GM23338 (cell line): ENCODE measurements around the gene ZNF544. TPM values are rescaled to one million over a fixed set of nuclear protein-coding genes. Genes with fewer than 3 reads are reported as not detected.

Experiments
- ATAC-seq: fragments of 200-7000 bp; cut with Tn5 transposase; 3 replicates; pipeline ENCODE4 v1.9.1; 2020
- DNase-seq: peaks from one replicate; pipeline ENCODE4 v3.0.0-alpha.2; 2015; ENCODE audit warnings: low spot score
- H2AFZ ChIP-seq: fragments of 200-600 bp; sonication (generic); 2 replicates; pipeline ENCODE4 v1.8.0; 2016; ENCODE audit warnings: antibody characterized with exemption, mild to moderate bottlenecking, moderate library complexity
- H3F3A ChIP-seq: fragments of 200-600 bp; sonication (generic); replicated peaks from 2 replicates; pipeline ENCODE4 v1.8.0; 2017; ENCODE audit warnings: antibody characterized with exemption, mixed run types, low read depth
- H3K27ac ChIP-seq: fragments of 200-600 bp; sonication (generic); 2 replicates; pipeline ENCODE4 v1.6.1; 2016; ENCODE audit warnings: low read depth
- H3K27me3 ChIP-seq: fragments of 200-600 bp; sonication (generic); 2 replicates; pipeline ENCODE4 v1.8.0; 2016; ENCODE audit warnings: mild to moderate bottlenecking, mixed run types, moderate library complexity; ENCODE audit not compliant: insufficient read depth
- H3K36me3 ChIP-seq: fragments of 200-600 bp; sonication (generic); 2 replicates; pipeline ENCODE4 v1.8.0; 2016; ENCODE audit warnings: mild to moderate bottlenecking; ENCODE audit not compliant: insufficient read depth
- H3K4me1 ChIP-seq: fragments of 200-600 bp; sonication (generic); 2 replicates; pipeline ENCODE4 v1.8.0; 2016; ENCODE audit warnings: mild to moderate bottlenecking, moderate library complexity; ENCODE audit not compliant: insufficient read depth
- H3K4me2 ChIP-seq: fragments of 200-600 bp; sonication (generic); 2 replicates; pipeline ENCODE4 v1.7.1; 2017; ENCODE audit warnings: mixed run types
- H3K4me3 ChIP-seq: fragments of 200-600 bp; sonication (generic); 2 replicates; pipeline ENCODE4 v1.6.1; 2016; ENCODE audit warnings: mixed run types
- H3K79me2 ChIP-seq: fragments of 200-600 bp; sonication (generic); replicated peaks from 2 replicates; pipeline ENCODE4 v1.8.0; 2017; ENCODE audit warnings: mild to moderate bottlenecking; ENCODE audit not compliant: insufficient read depth
- H3K9me2 ChIP-seq: fragments of 200-600 bp; sonication (generic); 2 replicates; pipeline ENCODE4 v1.8.0; 2017; ENCODE audit not compliant: insufficient read depth
- H4K20me1 ChIP-seq: fragments of 200-600 bp; sonication (generic); replicated peaks from 2 replicates; pipeline ENCODE4 v1.8.0; 2017; ENCODE audit warnings: mild to moderate bottlenecking; ENCODE audit not compliant: insufficient read depth
- H3K27ac Mint-ChIP-seq: 2 replicates; pipeline ENCODE4 v1.8.0; 2020; ENCODE audit warnings: inconsistent platforms, mild to moderate bottlenecking, moderate library complexity, mixed read lengths
- H3K27me3 Mint-ChIP-seq: 3 replicates; pipeline ENCODE4 v1.8.0; 2022; ENCODE audit warnings: low read depth, mild to moderate bottlenecking, moderate library complexity, mixed read lengths, inconsistent platforms; ENCODE audit not compliant: insufficient read depth, poor library complexity
- H3K36me3 Mint-ChIP-seq: 3 replicates; pipeline ENCODE4 v1.8.0; 2021; ENCODE audit warnings: low read depth, mild to moderate bottlenecking, inconsistent platforms, moderate library complexity, mixed read lengths
- H3K4me1 Mint-ChIP-seq: 3 replicates; pipeline ENCODE4 v1.8.0; 2020; ENCODE audit warnings: mild to moderate bottlenecking, inconsistent platforms, mixed read lengths
- H3K4me3 Mint-ChIP-seq: 3 replicates; pipeline ENCODE4 v1.8.0; 2021; ENCODE audit warnings: moderate library complexity, mild to moderate bottlenecking, inconsistent platforms, mixed read lengths
- H3K9me3 Mint-ChIP-seq: 3 replicates; pipeline ENCODE4 v1.8.0; 2020; ENCODE audit warnings: moderate library complexity, mild to moderate bottlenecking, inconsistent platforms, mixed read lengths
- CREB1 ChIP-seq: fragments of 250-450 bp; sonication (Bioruptor Pico); IDR thresholded peaks from 2 replicates; pipeline ENCODE4 v1.5.0; 2020; ENCODE audit warnings: low read depth, mild to moderate bottlenecking, moderate library complexity
- EZH2 ChIP-seq: fragments of 200-600 bp; sonication (generic); IDR thresholded peaks from one replicate; pipeline ENCODE4 v1.8.0; 2017; ENCODE audit warnings: antibody characterized with exemption, mild to moderate bottlenecking, low read depth; ENCODE audit not compliant: unreplicated experiment
- EZH2phosphoT487 ChIP-seq: fragments of 200-600 bp; sonication (generic); IDR thresholded peaks from one replicate; pipeline ENCODE4 v1.8.1; 2018; ENCODE audit warnings: antibody characterized with exemption; ENCODE audit not compliant: unreplicated experiment
- JUNB ChIP-seq: IDR thresholded peaks from one replicate; pipeline ENCODE4 v1.6.1; 2016; ENCODE audit warnings: antibody characterized with exemption; ENCODE audit not compliant: unreplicated experiment
- NANOG ChIP-seq: IDR thresholded peaks from 2 replicates; pipeline ENCODE4 v1.6.1; 2016; ENCODE audit warnings: antibody characterized with exemption, borderline replicate concordance
- STAT1 ChIP-seq: IDR thresholded peaks from one replicate; pipeline ENCODE4 v1.6.1; 2016; ENCODE audit warnings: antibody characterized with exemption; ENCODE audit not compliant: unreplicated experiment
- ZNF114 ChIP-seq: fragments of 250-450 bp; sonication (Bioruptor Pico); IDR thresholded peaks from 2 replicates; pipeline ENCODE4 v1.5.0; 2020; ENCODE audit warnings: mild to moderate bottlenecking, moderate library complexity
- ZNF331 ChIP-seq: fragments of 250-450 bp; sonication (Bioruptor Pico); IDR thresholded peaks from 2 replicates; pipeline ENCODE4 v1.5.0; 2020; ENCODE audit warnings: low read depth, mild to moderate bottlenecking, moderate library complexity
- polyA plus RNA-seq: library from polyadenylated mRNA; unstranded; fragments of >200 nt; fragmentation: Nextera tagmentation; extraction: Ambion mirVana; gene quantifications from 2 replicates; pipeline ENCODE4 v1.2.1, GENCODE V29; 2016
- total RNA-seq: library from RNA; depleted of rRNA; stranded (reverse); fragments of >200 nt; shearing (Covaris generic); gene quantifications from 2 replicates; pipeline ENCODE4 v1.2.3, GENCODE V29; 2014
- TF ChIP-seq, protein P1 (sequence below): IDR thresholded peaks from one replicate; pipeline ENCODE4 v1.6.1; 2018; ENCODE audit warnings: antibody characterized with exemption; ENCODE audit not compliant: unreplicated experiment
- TF ChIP-seq, protein P2 (sequence below): IDR thresholded peaks from 2 replicates; pipeline ENCODE4 v1.6.1; 2016; ENCODE audit warnings: antibody characterized with exemption
- TF ChIP-seq, protein P3 (sequence below), 2 experiments: fragments of 200-600 bp in 1 of 2; sonication (generic) in 1 of 2; conservative IDR thresholded peaks; 2 replicates each; pipeline versions ENCODE4 v1.5.1 to v1.6.1; 2016 to 2017; ENCODE audit warnings: antibody characterized with exemption in 2 of 2, low read depth in 2 of 2, mild to moderate bottlenecking in 2 of 2, moderate library complexity in 1 of 2
- TF ChIP-seq, protein P4 (sequence below): fragments of 250-450 bp; sonication (Bioruptor Pico); IDR thresholded peaks from 2 replicates; pipeline ENCODE4 v1.5.0; 2020; ENCODE audit warnings: mild to moderate bottlenecking, moderate library complexity

Gene ZNF544
- total and polyA plus RNA-seq, 2 experiments from 2014 or later: 29.4 to 93.9 TPM

DNA sequence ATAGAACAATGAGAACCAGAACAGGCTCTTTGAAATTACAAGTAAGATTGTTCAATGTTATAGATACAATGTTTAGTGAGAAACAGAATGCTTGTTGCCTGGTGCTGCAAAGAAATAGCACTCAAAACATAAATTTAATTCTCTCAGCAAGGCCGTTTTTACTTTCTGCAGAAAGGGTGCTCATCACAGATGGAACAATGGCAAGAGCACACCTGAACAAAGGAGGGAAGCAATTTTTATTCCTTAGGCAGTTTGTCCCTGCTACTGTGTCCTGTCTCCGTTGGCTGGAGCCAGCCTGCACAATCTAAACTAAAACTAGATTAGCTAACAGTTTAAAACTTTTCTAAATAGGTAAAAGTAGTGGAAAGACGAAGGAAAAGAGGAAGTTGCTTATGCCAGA, 39.6 kb downstream of the ZNF544 start (continued):
- TF ChIP-seq, protein P1, sequence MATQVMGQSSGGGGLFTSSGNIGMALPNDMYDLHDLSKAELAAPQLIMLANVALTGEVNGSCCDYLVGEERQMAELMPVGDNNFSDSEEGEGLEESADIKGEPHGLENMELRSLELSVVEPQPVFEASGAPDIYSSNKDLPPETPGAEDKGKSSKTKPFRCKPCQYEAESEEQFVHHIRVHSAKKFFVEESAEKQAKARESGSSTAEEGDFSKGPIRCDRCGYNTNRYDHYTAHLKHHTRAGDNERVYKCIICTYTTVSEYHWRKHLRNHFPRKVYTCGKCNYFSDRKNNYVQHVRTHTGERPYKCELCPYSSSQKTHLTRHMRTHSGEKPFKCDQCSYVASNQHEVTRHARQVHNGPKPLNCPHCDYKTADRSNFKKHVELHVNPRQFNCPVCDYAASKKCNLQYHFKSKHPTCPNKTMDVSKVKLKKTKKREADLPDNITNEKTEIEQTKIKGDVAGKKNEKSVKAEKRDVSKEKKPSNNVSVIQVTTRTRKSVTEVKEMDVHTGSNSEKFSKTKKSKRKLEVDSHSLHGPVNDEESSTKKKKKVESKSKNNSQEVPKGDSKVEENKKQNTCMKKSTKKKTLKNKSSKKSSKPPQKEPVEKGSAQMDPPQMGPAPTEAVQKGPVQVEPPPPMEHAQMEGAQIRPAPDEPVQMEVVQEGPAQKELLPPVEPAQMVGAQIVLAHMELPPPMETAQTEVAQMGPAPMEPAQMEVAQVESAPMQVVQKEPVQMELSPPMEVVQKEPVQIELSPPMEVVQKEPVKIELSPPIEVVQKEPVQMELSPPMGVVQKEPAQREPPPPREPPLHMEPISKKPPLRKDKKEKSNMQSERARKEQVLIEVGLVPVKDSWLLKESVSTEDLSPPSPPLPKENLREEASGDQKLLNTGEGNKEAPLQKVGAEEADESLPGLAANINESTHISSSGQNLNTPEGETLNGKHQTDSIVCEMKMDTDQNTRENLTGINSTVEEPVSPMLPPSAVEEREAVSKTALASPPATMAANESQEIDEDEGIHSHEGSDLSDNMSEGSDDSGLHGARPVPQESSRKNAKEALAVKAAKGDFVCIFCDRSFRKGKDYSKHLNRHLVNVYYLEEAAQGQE: no peak

DNA sequence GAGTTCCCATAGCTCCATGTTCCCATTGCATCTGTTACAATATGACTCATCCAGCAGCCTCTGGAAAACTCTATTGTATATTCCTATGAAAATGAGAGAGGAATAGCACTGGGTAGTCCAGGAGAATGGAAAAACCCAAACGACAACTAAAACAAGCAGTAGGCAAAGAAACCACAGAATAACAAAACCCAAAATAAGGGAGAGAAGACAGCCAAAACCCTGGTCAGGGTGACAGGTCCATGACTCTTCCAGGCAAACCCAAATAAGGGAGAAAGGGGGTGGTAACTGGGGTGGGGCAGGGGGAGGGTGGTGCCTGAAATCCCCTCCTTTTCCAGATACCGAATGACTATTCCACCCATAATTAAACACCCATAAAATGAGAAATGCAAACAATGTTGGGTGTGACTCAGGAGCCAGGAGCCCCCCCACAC, 46.1 kb downstream of the ZNF544 start:
- no peak overlapping the region for H3K4me3 ChIP-seq
- peaks cover 26% of the 10 kb centered on the region for H3K9me3 Mint-ChIP-seq
- H2AFZ ChIP-seq: no peak overlapping the region
- 0 out of 2 replicates have a peak, but pooled peaks cover 4% of the 10 kb centered on the region for H3F3A ChIP-seq
- DNase-seq (no peak), ATAC-seq (no peak)
- peaks cover 34% of the 10 kb centered on the region for H3K79me2 ChIP-seq
- H3K36me3 Mint-ChIP-seq: peaks cover 72% of the 10 kb centered on the region
- H3K4me3 Mint-ChIP-seq: no peak overlapping the region; the same call in 2 of the 3 replicates
- no peaks in the 10 kb centered on the region for H3K27me3 ChIP-seq
- H3K27me3 Mint-ChIP-seq: peaks cover 12% of the 10 kb centered on the region
- H3K4me1 ChIP-seq: peaks cover 2% of the 10 kb centered on the region
- no peaks in the 10 kb centered on the region; the same call in 1 of the 2 replicates for H3K36me3 ChIP-seq
- H3K4me1 Mint-ChIP-seq: peaks cover 4% of the 10 kb centered on the region
- peaks cover 4% of the 10 kb centered on the region for H4K20me1 ChIP-seq
- H3K27ac Mint-ChIP-seq: no peak overlapping the region; the same call in 1 of the 2 replicates
- H3K27ac ChIP-seq: no peak overlapping the region; the same call in 1 of the 2 replicates
- H3K4me2 ChIP-seq: no peak overlapping the region
- no peaks in the 10 kb centered on the region for H3K9me2 ChIP-seq
- no peak for TF ChIP-seq CREB1 (CRISPR knock-in tag)
- no peak for TF ChIP-seq ZNF331
- no peak for TF ChIP-seq STAT1
- TF ChIP-seq, protein P2, sequence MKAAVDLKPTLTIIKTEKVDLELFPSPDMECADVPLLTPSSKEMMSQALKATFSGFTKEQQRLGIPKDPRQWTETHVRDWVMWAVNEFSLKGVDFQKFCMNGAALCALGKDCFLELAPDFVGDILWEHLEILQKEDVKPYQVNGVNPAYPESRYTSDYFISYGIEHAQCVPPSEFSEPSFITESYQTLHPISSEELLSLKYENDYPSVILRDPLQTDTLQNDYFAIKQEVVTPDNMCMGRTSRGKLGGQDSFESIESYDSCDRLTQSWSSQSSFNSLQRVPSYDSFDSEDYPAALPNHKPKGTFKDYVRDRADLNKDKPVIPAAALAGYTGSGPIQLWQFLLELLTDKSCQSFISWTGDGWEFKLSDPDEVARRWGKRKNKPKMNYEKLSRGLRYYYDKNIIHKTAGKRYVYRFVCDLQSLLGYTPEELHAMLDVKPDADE: no peak
- no peak for TF ChIP-seq EZH2
- TF ChIP-seq EZH2phosphoT487: no peak
- TF ChIP-seq, protein P3, sequence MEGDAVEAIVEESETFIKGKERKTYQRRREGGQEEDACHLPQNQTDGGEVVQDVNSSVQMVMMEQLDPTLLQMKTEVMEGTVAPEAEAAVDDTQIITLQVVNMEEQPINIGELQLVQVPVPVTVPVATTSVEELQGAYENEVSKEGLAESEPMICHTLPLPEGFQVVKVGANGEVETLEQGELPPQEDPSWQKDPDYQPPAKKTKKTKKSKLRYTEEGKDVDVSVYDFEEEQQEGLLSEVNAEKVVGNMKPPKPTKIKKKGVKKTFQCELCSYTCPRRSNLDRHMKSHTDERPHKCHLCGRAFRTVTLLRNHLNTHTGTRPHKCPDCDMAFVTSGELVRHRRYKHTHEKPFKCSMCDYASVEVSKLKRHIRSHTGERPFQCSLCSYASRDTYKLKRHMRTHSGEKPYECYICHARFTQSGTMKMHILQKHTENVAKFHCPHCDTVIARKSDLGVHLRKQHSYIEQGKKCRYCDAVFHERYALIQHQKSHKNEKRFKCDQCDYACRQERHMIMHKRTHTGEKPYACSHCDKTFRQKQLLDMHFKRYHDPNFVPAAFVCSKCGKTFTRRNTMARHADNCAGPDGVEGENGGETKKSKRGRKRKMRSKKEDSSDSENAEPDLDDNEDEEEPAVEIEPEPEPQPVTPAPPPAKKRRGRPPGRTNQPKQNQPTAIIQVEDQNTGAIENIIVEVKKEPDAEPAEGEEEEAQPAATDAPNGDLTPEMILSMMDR (conservative IDR thresholded peaks at IDR 0.05; ENCODE audit: low read depth in 2 of 2): no peak
- TF ChIP-seq JUNB: no peak
- TF ChIP-seq, protein P4, sequence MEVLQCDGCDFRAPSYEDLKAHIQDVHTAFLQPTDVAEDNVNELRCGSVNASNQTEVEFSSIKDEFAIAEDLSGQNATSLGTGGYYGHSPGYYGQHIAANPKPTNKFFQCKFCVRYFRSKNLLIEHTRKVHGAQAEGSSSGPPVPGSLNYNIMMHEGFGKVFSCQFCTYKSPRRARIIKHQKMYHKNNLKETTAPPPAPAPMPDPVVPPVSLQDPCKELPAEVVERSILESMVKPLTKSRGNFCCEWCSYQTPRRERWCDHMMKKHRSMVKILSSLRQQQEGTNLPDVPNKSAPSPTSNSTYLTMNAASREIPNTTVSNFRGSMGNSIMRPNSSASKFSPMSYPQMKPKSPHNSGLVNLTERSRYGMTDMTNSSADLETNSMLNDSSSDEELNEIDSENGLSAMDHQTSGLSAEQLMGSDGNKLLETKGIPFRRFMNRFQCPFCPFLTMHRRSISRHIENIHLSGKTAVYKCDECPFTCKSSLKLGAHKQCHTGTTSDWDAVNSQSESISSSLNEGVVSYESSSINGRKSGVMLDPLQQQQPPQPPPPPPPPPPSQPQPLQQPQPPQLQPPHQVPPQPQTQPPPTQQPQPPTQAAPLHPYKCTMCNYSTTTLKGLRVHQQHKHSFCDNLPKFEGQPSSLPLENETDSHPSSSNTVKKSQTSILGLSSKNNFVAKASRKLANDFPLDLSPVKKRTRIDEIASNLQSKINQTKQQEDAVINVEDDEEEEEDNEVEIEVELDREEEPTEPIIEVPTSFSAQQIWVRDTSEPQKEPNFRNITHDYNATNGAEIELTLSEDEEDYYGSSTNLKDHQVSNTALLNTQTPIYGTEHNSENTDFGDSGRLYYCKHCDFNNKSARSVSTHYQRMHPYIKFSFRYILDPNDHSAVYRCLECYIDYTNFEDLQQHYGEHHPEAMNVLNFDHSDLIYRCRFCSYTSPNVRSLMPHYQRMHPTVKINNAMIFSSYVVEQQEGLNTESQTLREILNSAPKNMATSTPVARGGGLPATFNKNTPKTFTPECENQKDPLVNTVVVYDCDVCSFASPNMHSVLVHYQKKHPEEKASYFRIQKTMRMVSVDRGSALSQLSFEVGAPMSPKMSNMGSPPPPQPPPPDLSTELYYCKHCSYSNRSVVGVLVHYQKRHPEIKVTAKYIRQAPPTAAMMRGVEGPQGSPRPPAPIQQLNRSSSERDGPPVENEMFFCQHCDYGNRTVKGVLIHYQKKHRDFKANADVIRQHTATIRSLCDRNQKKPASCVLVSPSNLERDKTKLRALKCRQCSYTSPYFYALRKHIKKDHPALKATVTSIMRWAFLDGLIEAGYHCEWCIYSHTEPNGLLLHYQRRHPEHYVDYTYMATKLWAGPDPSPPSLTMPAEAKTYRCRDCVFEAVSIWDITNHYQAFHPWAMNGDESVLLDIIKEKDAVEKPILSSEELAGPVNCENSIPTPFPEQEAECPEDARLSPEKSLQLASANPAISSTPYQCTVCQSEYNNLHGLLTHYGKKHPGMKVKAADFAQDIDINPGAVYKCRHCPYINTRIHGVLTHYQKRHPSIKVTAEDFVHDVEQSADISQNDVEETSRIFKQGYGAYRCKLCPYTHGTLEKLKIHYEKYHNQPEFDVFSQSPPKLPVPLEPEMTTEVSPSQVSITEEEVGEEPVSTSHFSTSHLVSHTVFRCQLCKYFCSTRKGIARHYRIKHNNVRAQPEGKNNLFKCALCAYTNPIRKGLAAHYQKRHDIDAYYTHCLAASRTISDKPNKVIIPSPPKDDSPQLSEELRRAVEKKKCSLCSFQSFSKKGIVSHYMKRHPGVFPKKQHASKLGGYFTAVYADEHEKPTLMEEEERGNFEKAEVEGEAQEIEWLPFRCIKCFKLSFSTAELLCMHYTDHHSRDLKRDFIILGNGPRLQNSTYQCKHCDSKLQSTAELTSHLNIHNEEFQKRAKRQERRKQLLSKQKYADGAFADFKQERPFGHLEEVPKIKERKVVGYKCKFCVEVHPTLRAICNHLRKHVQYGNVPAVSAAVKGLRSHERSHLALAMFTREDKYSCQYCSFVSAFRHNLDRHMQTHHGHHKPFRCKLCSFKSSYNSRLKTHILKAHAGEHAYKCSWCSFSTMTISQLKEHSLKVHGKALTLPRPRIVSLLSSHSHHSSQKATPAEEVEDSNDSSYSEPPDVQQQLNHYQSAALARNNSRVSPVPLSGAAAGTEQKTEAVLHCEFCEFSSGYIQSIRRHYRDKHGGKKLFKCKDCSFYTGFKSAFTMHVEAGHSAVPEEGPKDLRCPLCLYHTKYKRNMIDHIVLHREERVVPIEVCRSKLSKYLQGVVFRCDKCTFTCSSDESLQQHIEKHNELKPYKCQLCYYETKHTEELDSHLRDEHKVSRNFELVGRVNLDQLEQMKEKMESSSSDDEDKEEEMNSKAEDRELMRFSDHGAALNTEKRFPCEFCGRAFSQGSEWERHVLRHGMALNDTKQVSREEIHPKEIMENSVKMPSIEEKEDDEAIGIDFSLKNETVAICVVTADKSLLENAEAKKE (CRISPR knock-in tag): no peak
- no peak for TF ChIP-seq NANOG
- TF ChIP-seq ZNF114: no peak
